ES-I3 (cell line): Measurements from ENCODE around the gene SSX2IP.
A peak's percentile ranks its signal among the peaks of the same experiment; 100 is the strongest.

Source experiments
- H3K36me3 ChIP-seq: 2 replicates; pipeline ENCODE4 v1.6.1; 2013; ENCODE audit warnings: mild to moderate bottlenecking, low read length, control low read depth, moderate library complexity; ENCODE audit not compliant: insufficient read depth
- H3K4me1 ChIP-seq: 2 replicates; pipeline ENCODE4 v1.6.1; 2013; ENCODE audit warnings: mild to moderate bottlenecking, control low read depth, low read length; ENCODE audit not compliant: insufficient read depth
- H3K9ac ChIP-seq: 2 replicates; pipeline ENCODE4 v1.6.1; 2013; ENCODE audit warnings: low read depth, mild to moderate bottlenecking, low read length, moderate library complexity
- H3K9me3 ChIP-seq: 2 replicates; pipeline ENCODE4 v1.6.1; 2013; ENCODE audit warnings: mild to moderate bottlenecking, low read length, moderate library complexity; ENCODE audit not compliant: control insufficient read depth, insufficient read depth

Gene SSX2IP

DNA sequence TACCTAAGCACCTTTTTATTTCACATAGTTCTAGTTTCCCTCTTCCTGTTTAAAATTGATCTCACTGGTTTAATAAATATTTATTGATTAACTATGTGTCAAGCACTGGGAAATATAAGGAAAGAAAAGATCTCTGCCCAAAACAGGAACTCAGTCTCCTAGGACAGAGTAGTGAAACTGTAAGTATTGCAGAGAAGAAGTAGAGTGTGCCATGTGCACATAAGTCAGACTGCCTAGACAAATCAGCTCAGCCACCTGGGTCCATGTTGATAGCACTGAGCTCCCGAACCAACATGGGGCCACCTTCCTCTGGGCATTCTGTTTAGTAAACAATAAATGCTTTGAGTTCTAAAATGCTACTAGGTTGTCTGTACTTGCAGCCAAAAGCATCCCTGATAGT lies 9.8 kb upstream of the SSX2IP start:
- no peak overlapping the region for H3K9ac ChIP-seq
- no peaks in the 10 kb centered on the region for H3K9me3 ChIP-seq
- H3K36me3 ChIP-seq: no peaks in the 10 kb centered on the region
- peaks cover 32% of the 10 kb centered on the region for H3K4me1 ChIP-seq

DNA sequence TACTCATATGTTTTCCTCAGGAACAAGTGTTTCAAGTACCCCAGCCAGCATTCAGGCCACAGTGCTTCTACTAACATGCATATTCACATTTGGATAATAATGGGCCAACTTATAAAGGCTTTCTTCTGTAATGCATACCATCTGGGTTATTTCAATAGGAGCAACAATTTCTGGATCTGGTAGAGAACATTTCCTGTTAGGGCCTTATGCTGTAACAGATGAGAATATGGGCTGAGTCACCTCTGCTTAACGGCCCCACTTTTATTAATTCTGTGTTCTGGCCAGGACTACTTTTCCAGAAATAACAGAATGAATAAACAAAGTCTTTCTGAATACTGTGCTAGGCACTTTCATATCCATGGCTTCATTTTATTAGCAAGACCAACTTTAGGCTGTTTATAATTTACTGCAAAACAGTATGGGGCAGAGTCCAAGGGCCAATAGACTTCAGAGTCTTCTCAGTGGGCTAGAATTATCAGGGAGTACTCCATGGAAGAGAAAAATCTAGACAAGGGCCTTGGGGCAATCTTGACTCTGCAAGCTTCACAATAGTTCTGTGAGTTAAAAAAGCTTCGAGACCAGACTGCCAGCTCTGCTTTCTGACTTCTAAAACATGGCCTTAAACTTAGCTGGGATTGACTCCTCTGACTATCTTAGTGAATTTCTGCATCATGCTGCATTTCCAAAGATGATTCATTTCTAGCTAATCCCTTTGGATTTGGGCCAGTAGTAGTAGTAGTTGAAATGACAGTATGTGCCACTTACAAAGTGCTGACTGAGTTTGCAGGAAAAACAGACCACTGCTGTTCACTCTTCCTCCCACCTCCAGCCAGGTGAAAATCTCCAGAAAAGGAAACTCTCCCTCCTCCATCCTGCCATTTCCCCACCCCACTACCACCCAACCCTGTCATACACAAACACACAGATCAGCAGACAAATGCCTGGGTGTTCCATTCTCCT lies 8.2 kb upstream of the SSX2IP start:
- Histone ChIP-seq H3K9me3 (no peaks in the 10 kb centered on the region), H3K36me3 (no peaks in the 10 kb centered on the region), H3K4me1 (peaks cover 24% of the 10 kb centered on the region), H3K9ac (no peak overlapping the region)

GRCh38 chr1:84693785-84694184 lies 3.5 kb upstream of the SSX2IP start:
- Histone ChIP-seq H3K4me1 (peaks cover 16% of the 10 kb centered on the region), H3K9me3 (no peaks in the 10 kb centered on the region), H3K36me3 (no peaks in the 10 kb centered on the region), H3K9ac (no peak overlapping the region)

DNA sequence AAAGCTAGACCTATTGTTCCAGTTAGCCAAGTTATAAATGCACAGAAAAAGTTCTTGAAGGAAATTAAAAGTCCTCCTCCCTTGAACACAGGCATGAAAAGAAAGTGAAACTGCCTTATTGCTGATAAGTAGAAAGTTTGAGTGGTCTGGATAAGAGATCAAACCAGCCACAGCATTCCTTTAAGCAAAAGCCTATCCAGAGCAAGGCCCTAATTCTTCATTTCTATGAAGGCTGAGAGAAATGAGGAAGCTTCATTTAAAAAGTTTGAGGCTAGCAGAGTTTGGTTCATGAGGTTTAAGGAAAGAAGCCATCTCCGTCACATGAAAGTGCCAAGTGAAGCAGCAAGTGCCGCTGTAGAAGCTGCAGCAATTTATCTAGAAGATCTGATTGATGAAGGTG lies 2.7 kb upstream of the SSX2IP start:
- no peak overlapping the region for H3K9ac ChIP-seq
- H3K36me3 ChIP-seq: no peaks in the 10 kb centered on the region
- H3K4me1 ChIP-seq: peaks cover 16% of the 10 kb centered on the region
- no peaks in the 10 kb centered on the region for H3K9me3 ChIP-seq

GRCh38 chr1:84692391-84692790 lies 2.1 kb upstream of the SSX2IP start:
- Histone ChIP-seq H3K36me3 (no peaks in the 10 kb centered on the region), H3K4me1 (peaks cover 10% of the 10 kb centered on the region; the same call in 1 of the 2 replicates), H3K9me3 (no peaks in the 10 kb centered on the region), H3K9ac (no peak overlapping the region)

GRCh38 chr1:84691122-84691783 lies 992 bp upstream of the SSX2IP start:
- no peaks in the 10 kb centered on the region for H3K9me3 ChIP-seq

DNA sequence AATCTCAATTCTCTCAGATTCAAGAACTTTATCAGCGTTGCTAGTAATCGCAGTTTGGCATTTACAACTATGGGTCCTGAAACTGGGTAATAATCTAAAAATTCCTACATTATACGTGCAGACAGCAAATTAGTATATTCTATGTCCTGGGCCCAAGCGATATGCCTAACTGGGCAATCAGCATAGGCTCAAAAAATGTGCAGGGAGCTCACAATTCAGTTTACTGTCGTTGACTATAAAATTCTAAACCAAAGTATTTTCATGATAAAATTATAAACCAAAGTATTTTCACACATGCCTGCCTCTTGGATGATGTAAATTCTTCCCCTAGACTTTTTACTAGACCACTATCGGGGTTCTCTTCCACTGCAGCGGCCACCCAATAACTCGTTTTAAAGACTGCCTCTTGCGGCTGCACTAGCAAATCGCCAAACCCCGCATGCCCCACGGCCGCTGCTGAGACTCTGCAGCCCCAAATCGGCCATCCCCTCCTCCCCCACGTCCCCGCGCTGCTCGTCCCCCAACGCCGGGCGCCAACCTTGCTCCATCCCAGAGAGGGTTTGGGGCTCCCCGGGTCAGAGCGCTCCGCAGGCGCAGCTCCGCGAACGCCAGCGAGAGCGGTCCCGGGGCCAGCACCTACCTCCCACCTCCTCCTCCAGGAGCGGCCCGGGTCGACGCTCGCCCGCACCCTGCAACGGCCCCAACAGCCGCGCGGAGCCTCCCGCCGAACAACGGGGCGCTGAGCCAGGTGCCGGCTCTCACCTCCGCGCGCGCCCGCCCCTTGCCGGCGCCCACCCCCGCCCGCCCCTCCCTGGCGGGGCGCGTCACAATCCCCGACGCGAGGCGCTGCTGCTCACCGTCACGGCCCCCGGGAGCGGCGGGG lies 506 bp downstream of the SSX2IP start:
- no peaks in the 10 kb centered on the region for H3K9me3 ChIP-seq
- peak overlapping the region; percentile 80 for H3K9ac ChIP-seq
- H3K4me1 ChIP-seq: peaks cover 10% of the 10 kb centered on the region; the same call in 1 of the 2 replicates
- H3K36me3 ChIP-seq: no peaks in the 10 kb centered on the region

More at GRCh38 chr1:84691122-84691783, 992 bp upstream of the SSX2IP start:
- H3K4me1 ChIP-seq: peaks cover 10% of the 10 kb centered on the region; the same call in 1 of the 2 replicates
- H3K9ac ChIP-seq: peak overlapping the region; percentile 93
- H3K36me3 ChIP-seq: no peaks in the 10 kb centered on the region

GRCh38 chr1:84688463-84689061 lies 1.7 kb downstream of the SSX2IP start:
- Histone ChIP-seq H3K4me1 (peaks cover 10% of the 10 kb centered on the region; the same call in 1 of the 2 replicates), H3K36me3 (no peaks in the 10 kb centered on the region), H3K9me3 (no peaks in the 10 kb centered on the region), H3K9ac (peak overlapping the region; percentile 80; the same call in 1 of the 2 replicates)

GRCh38 chr1:84687714-84688462 lies 2.4 kb downstream of the SSX2IP start:
- H3K4me1 ChIP-seq: peaks cover 10% of the 10 kb centered on the region; the same call in 1 of the 2 replicates
- H3K9me3 ChIP-seq: no peaks in the 10 kb centered on the region
- 0 out of 2 replicates have a peak overlapping the region, but pooled peaks have one; percentile 3 for H3K9ac ChIP-seq
- no peaks in the 10 kb centered on the region for H3K36me3 ChIP-seq

- H3K9ac ChIP-seq: no peak overlapping the region
- no peaks in the 10 kb centered on the region for H3K36me3 ChIP-seq
- peaks cover 10% of the 10 kb centered on the region; the same call in 1 of the 2 replicates for H3K4me1 ChIP-seq
- H3K9me3 ChIP-seq: no peaks in the 10 kb centered on the region
Observed at GRCh38 chr1:84686223-84686622, 4.0 kb downstream of the SSX2IP start.

- peaks cover 5% of the 10 kb centered on the region; the same call in 1 of the 2 replicates for H3K4me1 ChIP-seq
- H3K9me3 ChIP-seq: no peaks in the 10 kb centered on the region
- H3K9ac ChIP-seq: no peak overlapping the region
- no peaks in the 10 kb centered on the region for H3K36me3 ChIP-seq
Observed at GRCh38 chr1:84683508-84683907, 6.8 kb downstream of the SSX2IP start.

GRCh38 chr1:84682047-84682446 lies 8.2 kb downstream of the SSX2IP start:
- no peaks in the 10 kb centered on the region for H3K4me1 ChIP-seq
- no peaks in the 10 kb centered on the region for H3K9me3 ChIP-seq
- H3K9ac ChIP-seq: no peak overlapping the region
- no peaks in the 10 kb centered on the region for H3K36me3 ChIP-seq

GRCh38 chr1:84677415-84678099 lies 12.7 kb downstream of the SSX2IP start:
- Histone ChIP-seq H3K36me3 (no peaks in the 10 kb centered on the region), H3K4me1 (peaks cover 35% of the 10 kb centered on the region), H3K9me3 (no peaks in the 10 kb centered on the region), H3K9ac (no peak overlapping the region)
